H1 (cell line): ENCODE measurements around the gene TMCC1.

Experiments used
- CBX5 ChIP-seq: fragments of 300-800, 300-1000 bp; sonication (generic); IDR thresholded peaks from 2 replicates; pipeline ENCODE4 v1.7.1; 2016; ENCODE audit warnings: antibody characterized with exemption, low read length, low read depth
- E2F6 ChIP-seq: IDR thresholded peaks from 2 replicates; pipeline ENCODE4 v1.6.1; 2012; ENCODE audit warnings: inconsistent platforms
- MAFK ChIP-seq: IDR thresholded peaks from 2 replicates; pipeline ENCODE4 v1.6.1; 2012; ENCODE audit warnings: low read depth, mild to moderate bottlenecking, improper control_type of control experiment, low read length
- SIX5 ChIP-seq: IDR thresholded peaks from 2 replicates; pipeline ENCODE4 v1.6.1; 2011; ENCODE audit warnings: mild to moderate bottlenecking, low read depth, low read length

DNA sequence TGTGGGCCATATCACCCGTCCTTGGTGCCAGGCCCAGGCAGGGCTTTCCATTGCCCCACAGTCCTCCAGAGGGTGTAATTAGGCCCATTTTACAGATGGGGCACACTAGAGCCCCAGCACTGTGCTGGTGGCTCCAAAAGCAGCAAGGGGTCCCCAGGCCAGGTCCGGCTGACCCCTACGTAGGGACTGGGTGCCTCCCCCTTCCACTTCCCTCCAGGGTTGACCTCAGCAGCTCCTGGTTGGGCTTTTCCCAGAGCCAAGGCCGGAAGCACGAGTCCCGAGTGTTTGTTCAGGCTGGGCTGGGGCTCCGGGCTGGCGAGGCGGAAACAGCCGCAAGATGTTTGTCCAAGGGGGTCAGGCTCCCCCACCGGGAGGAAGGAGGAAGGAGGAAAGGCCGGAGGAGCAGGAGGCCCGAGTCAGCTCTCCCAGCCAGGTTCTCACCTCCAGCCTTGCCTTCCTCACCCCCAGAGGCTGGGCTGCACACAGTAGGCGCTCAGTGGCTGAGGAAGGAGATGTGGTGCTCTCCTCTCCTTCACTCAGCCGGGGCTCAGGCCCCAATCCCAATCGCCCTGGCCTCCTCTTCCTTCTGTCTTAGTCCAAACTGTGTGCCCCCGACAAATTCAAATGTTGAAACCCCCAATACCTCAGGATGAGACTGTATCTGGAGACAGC lies 269.9 kb downstream of the TMCC1 start:
- TF ChIP-seq E2F6: no peak
- no peak for TF ChIP-seq SIX5
- TF ChIP-seq MAFK: no peak
- no peak for TF ChIP-seq CBX5
